Activated CD8-positive, alpha-beta memory T cell treated with anti-CD3 and anti-CD28 coated beads, Interleukin-2, amount 50 U/mL, for 24 hours (primary cell): ENCODE measurements around the gene GALNTL6.

Source experiments
- DNase-seq: peaks from one replicate; pipeline ENCODE4 v3.0.0-alpha.2; 2020; ENCODE audit errors: extremely low read depth

Gene GALNTL6

GRCh38 chr4:172546782-172547181 is 733.6 kb downstream of the GALNTL6 start:
- no peak for DNase-seq

- no peak for DNase-seq
These were observed 734.5 kb downstream of the GALNTL6 start for GRCh38 chr4:172547724-172548123.

DNA sequence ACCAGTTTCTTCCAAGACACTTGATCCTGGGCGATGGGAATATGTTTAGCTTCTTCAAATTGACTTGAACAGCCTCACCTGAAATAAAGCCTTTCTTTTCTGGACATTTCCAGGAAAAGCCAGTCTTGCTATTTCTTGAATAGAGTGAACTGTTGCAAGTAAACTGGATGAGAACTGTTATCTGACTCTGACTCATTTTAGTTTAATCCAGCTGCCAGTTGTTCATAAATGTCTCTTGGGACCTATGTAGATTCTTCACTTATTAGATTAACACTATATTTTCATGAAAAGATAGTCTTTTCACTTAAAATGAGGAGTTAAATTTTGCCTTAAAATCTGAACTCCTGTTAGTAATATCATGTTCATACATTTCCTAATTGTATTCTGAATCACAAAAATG is 740.0 kb downstream of the GALNTL6 start:
- no peak for DNase-seq

- no peak for DNase-seq
These were observed 741.4 kb downstream of the GALNTL6 start for GRCh38 chr4:172554588-172554987.

GRCh38 chr4:172555725-172556124 is 742.5 kb downstream of the GALNTL6 start:
- no peak for DNase-seq

- DNase-seq, result no peak
These were observed 760.7 kb downstream of the GALNTL6 start for GRCh38 chr4:172573899-172574298.

DNA sequence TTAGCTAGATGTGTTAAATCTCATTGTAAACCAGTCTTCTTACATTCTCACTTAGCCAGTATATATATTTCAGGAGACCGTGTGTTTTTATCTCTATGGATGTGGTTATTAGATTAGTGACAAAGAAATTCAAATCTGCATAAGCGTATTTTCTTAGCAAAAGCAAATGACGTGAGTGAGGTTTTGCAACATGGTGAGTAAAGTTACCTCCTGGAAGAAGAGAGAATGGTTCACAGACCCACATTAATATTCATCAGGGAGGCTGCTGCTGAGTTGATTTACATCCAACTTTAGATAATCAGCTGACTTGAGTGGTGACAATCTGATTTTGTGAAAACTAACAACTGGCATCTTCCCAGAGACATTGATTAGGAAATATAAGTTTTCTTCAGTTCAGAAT is 765.5 kb downstream of the GALNTL6 start:
- no peak for DNase-seq

DNA sequence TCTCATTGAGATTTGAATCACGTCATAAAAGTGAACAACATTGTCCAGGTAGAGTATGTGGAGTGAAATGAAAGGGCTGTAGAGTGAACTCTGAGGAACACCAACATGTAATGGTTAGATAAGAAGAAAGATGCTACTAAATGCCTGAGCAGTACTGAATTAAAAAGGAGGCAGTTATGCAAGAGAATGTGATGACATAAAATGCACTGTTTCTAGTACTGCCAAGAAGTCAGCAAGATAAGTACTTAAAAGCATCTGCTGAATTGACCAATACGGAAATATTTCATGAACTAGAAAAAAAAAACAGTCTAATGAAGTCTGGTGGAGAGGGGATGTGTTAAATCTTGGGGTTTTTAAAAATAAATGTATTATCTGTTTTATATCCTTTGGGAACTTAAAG is 771.6 kb downstream of the GALNTL6 start:
- no peak for DNase-seq

DNA sequence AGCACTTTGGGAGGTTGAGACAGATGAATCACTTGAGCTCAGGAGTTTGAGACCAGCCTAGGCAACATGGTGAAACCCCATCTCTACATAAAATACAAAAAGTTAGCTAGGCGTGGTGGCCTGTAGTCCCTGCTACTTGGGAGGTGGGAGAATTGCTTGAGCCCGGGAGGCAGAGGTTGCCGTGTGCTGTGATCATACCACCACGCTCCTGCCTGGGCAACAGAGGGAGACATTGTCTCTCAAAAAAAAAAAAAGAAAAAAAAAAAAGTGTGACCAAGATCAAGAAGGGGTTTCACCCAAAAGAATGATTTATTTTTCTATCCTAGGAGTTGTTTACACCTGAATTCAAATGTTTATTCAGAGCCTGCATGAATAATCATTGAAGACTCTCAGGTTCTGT is 783.0 kb downstream of the GALNTL6 start:
- DNase-seq, result no peak

DNA sequence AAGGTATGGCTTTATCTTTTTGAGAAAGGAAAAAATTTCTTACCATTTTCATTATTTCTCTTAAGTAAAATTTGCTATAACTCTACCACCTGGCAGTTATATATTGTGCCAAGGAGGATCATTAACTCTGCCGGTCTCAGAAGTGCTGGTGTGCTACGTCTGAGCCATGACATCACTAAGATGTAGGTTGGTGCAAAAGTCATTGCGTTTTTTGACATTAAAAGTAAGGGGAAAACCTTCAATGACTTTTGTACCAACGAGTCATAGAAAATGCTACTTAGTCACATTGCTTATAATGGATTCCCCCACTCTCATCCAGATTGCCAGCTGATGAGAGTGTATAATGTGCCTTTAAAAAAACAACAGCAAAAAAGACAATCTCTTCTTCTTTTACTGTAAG is 786.4 kb downstream of the GALNTL6 start:
- no peak for DNase-seq

DNA sequence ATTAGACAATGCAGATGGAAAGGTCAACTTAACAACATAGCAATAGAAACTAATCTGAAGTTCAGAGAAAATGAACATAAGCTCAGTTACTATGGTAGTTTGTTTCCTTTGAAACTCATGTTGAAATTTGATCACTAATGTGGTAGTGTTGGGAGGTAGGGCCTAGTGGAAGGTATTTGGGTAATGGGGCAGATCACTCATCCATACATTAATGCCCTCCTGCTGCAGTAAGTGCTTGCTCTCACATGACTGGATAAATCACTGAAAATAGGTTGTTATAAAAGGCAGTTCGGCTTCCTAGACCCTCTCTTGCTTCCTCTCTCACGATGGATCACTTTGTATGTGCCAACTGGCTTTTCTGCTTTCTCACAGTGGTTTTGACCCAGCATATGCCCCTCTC is 788.0 kb downstream of the GALNTL6 start:
- no peak for DNase-seq

- no peak for DNase-seq
These were observed 806.0 kb downstream of the GALNTL6 start for GRCh38 chr4:172619218-172619617.

GRCh38 chr4:172619798-172620197 is 806.6 kb downstream of the GALNTL6 start:
- DNase-seq, result no peak

GRCh38 chr4:172628263-172628662 is 815.1 kb downstream of the GALNTL6 start:
- no peak for DNase-seq

- DNase-seq, result no peak
These were observed 817.1 kb downstream of the GALNTL6 start for GRCh38 chr4:172630280-172630679.

DNA sequence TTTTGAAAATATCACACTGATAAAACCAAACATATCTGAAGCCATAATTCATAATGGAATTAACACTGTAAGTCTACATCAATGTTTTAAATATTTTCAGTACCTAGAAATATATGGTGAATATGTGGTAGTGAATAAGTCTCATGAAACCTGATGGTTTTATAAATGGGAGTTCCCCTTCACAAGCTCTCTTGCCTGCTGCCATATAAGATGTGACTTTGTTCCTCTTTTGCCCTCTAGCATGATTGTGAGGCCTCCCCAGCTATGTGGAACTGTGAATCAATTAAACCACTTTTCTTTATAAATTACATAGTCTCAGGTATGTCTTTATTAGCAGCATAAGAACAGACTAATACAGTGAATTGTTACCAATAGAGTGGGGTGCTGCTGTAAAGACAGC is 818.6 kb downstream of the GALNTL6 start:
- DNase-seq, result no peak

DNA sequence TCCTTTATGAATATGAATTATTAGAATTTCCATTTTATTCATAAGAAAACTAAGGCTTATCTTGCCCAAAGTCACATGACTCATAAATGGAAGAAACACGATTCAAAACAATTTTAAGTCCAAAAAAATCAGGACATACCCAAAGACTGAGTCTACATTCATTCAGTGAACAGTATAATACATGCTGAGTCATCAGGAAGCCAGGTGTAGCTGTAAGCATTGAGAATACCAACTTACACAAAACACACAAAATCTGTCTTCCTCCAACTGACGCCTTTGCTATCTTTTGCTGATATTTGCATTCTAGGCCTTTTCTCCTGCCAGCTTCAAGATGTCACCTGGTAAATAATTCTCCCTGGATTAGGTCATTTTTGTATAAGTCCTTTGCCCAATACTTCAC is 835.3 kb downstream of the GALNTL6 start:
- no peak for DNase-seq

DNA sequence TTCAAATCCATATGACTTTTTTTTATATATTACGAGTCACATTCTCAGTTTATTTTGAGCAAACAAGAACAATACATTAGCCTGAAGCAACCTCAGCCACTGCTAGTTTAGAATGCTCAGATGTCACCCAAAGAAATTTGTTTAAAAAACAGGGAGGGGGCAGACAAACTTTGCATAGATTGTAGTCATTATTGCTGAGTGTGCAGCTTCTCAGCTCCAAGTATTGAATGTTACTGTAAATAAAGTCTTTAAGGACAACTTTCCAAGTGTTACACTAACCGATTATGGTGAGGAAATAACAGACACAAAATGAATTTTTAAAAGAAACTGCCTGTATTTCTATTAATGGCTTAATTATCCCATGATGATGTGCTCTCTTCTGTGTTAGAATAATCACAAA is 835.9 kb downstream of the GALNTL6 start:
- no peak for DNase-seq

DNA sequence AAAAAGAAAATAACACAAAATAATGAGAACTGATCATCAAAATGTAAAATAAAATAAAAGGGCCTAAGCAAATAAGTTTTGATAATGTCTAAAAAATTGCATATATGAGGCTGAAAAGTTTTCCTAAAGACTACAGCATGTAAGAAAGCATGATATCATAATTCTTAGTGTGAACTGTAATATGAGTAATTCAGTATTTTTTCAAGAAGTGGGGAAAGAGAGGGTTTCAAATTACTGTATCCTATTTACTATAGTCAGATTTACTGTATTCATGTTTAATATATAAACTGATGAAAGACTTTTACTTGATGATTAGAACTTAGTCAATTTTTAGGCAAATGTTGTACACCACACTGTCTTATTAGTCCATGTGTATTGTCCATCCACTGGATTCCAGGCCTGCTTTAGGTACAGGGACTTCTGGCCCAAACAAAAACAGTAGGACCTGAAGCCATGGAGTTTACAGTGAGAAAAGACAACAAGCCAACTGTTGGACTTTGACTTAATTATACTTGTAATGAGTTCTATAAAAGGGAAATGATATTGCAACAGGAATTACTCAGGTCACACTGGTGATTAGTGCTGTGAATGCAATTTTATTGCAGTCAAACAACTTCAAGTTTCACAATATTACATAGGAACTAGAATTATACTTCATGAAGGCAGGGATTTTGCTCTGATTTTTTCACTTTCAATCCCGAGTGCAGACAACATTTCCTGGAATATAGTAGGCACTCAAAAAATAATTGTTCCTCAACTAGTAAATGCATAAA is 837.7 kb downstream of the GALNTL6 start:
- no peak for DNase-seq

DNA sequence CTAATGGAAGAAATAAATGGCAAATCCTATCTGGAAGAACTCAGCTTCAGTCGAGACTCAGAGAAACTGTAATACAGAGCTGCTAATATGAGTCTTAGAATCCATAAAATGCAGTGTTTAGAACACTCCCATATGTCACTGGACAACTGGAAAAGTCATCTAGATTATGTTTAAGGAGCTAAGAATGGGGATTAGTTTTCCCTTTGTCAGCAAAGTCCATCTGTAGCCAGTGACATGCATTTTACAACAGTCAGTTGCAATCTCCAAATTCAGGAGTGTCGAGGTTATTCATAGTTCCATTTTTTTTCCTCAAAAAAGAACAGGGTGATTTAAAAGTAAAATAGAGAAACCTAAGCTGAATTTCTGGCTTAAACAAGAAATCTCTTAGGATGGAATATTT is 838.8 kb downstream of the GALNTL6 start:
- no peak for DNase-seq

GRCh38 chr4:172652369-172652768 is 839.2 kb downstream of the GALNTL6 start:
- no peak for DNase-seq

GRCh38 chr4:172653676-172654075 is 840.5 kb downstream of the GALNTL6 start:
- DNase-seq, result no peak

DNA sequence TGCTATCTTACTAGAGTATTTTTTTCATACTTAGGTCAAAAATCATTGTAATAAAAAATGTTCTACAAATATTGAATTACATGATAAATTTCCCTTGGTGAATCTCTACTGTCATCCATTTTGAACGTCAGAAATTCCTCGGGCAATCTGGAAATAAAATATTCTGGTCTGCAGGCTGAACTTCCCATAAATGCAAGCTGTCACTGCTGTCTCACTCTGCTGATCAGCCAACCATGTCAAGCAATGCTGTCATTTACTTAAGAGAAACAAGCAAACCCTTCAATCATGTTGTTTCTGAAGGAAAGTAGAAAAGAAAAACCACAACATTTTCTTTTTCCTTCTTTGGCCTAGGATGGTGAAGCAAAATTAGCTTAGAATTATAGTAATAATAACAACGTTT is 841.3 kb downstream of the GALNTL6 start:
- DNase-seq, result no peak

- no peak for DNase-seq
These were observed 842.9 kb downstream of the GALNTL6 start for GRCh38 chr4:172656055-172656454.
